ENCODE data around the gene XPO6. TPM values are rescaled to one million over a fixed set of nuclear protein-coding genes. Genes with fewer than 3 reads are reported as not detected.
"Not testable (repeated sequence)": the region's sequence is repeated elsewhere in the genome, so short reads cannot be mapped to it uniquely, and the experiment has no call there.

XPO6 gene
- polyA plus RNA-seq, 1 donor: 83.1 TPM

GRCh38 chr16:28115866-28116265, 95.9 kb downstream of the XPO6 start:
- DNase-seq: not testable (repeated sequence)

- DNase-seq: no peak
These were observed 98.9 kb downstream of the XPO6 start for GRCh38 chr16:28112908-28113307.

GRCh38 chr16:28110977-28111376, 100.8 kb downstream of the XPO6 start:
- DNase-seq: no peak

GRCh38 chr16:28110479-28110878, 101.3 kb downstream of the XPO6 start:
- no peak for DNase-seq

GRCh38 chr16:28110074-28110473, 101.7 kb downstream of the XPO6 start:
- no peak for DNase-seq

- no peak for DNase-seq
These were observed 103.0 kb downstream of the XPO6 start for GRCh38 chr16:28108590-28109247.

GRCh38 chr16:28107232-28107631, 104.5 kb downstream of the XPO6 start:
- no peak for DNase-seq

- DNase-seq: no peak
These were observed 105.1 kb downstream of the XPO6 start for GRCh38 chr16:28106467-28107215.

- DNase-seq: no peak
These were observed 105.8 kb downstream of the XPO6 start for GRCh38 chr16:28105954-28106353.

GRCh38 chr16:28105297-28105696, 106.5 kb downstream of the XPO6 start:
- no peak for DNase-seq

GRCh38 chr16:28104404-28104803, 107.4 kb downstream of the XPO6 start:
- DNase-seq: no peak

- DNase-seq: no peak
These were observed 108.1 kb downstream of the XPO6 start for GRCh38 chr16:28103516-28104170.

- DNase-seq: no peak
These were observed 110.3 kb downstream of the XPO6 start for GRCh38 chr16:28101533-28101890.

- DNase-seq: no peak
These were observed 110.8 kb downstream of the XPO6 start for GRCh38 chr16:28100810-28101532.

- no peak for DNase-seq
These were observed 112.5 kb downstream of the XPO6 start for GRCh38 chr16:28098959-28099945.

- DNase-seq: no peak
These were observed 113.4 kb downstream of the XPO6 start for GRCh38 chr16:28098171-28098958.

- DNase-seq: no peak
These were observed 114.5 kb downstream of the XPO6 start for GRCh38 chr16:28096983-28097899.

GRCh38 chr16:28093385-28093725, 118.4 kb downstream of the XPO6 start:
- no peak for DNase-seq

- DNase-seq: no peak
These were observed 118.9 kb downstream of the XPO6 start for GRCh38 chr16:28092721-28093384.

Measured in left kidney (tissue), 2 donors.